CD14-positive monocyte (primary cell): ENCODE data around the gene PDZD7. TPM values are rescaled to one million over a fixed set of nuclear protein-coding genes. Genes with fewer than 3 reads are reported as not detected.

Source experiments
- DNase-seq, 3 donors: peaks; one replicate each; pipeline ENCODE4 v3.0.0-alpha.2; 2011 to 2022
- H2AFZ ChIP-seq: 2 replicates; pipeline ENCODE4 v1.6.0; 2012; ENCODE audit warnings: mild to moderate bottlenecking, low read depth, low read length, inconsistent platforms; ENCODE audit not compliant: insufficient read depth, poor library complexity, severe bottlenecking
- H3K27ac ChIP-seq, 2 donors: 1 replicate in 1 of 2; 2 replicates in 1 of 2; pipeline ENCODE4 v1.5.1; 2012 to 2013; ENCODE audit warnings: low read length in 2 of 2, control low read depth in 1 of 2, inconsistent platforms in 1 of 2, low read depth in 1 of 2, mild to moderate bottlenecking in 1 of 2
- H3K27me3 ChIP-seq, 2 donors: one replicate each; pipeline versions ENCODE4 v1.6.0 to v1.6.1; 2011 to 2013; ENCODE audit warnings: low read length in 2 of 2; ENCODE audit not compliant: control insufficient read depth in 2 of 2, insufficient read depth in 2 of 2
- H3K36me3 ChIP-seq, 2 donors: replicated peaks in 1 of 2; 1 replicate in 1 of 2; 2 replicates in 1 of 2; pipeline versions ENCODE4 v1.5.1 to v1.6.1; 2012 to 2013; ENCODE audit warnings: low read length in 2 of 2, control low read depth in 1 of 2, inconsistent platforms in 1 of 2, mild to moderate bottlenecking in 1 of 2; ENCODE audit not compliant: insufficient read depth in 2 of 2, control insufficient read depth in 1 of 2
- H3K4me1 ChIP-seq, 2 donors: 1 replicate in 1 of 2; 2 replicates in 1 of 2; pipeline versions ENCODE4 v1.5.1 to v1.6.1; 2012 to 2013; ENCODE audit warnings: low read length in 2 of 2, control low read depth in 1 of 2, inconsistent platforms in 1 of 2, mild to moderate bottlenecking in 1 of 2, moderate library complexity in 1 of 2; ENCODE audit not compliant: insufficient read depth in 2 of 2, control insufficient read depth in 1 of 2
- H3K4me2 ChIP-seq: replicated peaks from 2 replicates; pipeline ENCODE3; 2012; ENCODE audit warnings: low read length, moderate library complexity, mild to moderate bottlenecking; ENCODE audit not compliant: poor library complexity, severe bottlenecking; ENCODE audit errors: extremely low read depth
- H3K4me3 ChIP-seq, 3 experiments: fragments of 200-600 bp in 1 of 3; sonication (generic) in 1 of 3; replicated peaks in 1 of 3; 1 replicate in 2 of 3; 2 replicates in 1 of 3; pipeline ENCODE4 v1.5.1; 2011 to 2013; ENCODE audit warnings: low read length in 3 of 3, mild to moderate bottlenecking in 3 of 3, control low read depth in 2 of 3, low read depth in 2 of 3, inconsistent platforms in 1 of 3, moderate library complexity in 1 of 3
- H3K79me2 ChIP-seq: 2 replicates; pipeline ENCODE4 v1.6.0; 2012; ENCODE audit warnings: mild to moderate bottlenecking, control low read depth, inconsistent platforms, low read length, moderate library complexity; ENCODE audit not compliant: insufficient read depth
- H3K9ac ChIP-seq: 2 replicates; pipeline ENCODE4 v1.6.0; 2017; ENCODE audit warnings: low read length, mild to moderate bottlenecking; ENCODE audit not compliant: insufficient read depth, poor library complexity, severe bottlenecking
- H3K9me3 ChIP-seq, 2 donors: replicated peaks in 1 of 2; 1 replicate in 1 of 2; 2 replicates in 1 of 2; pipeline versions ENCODE4 v1.5.1 to v1.6.1; 2012 to 2013; ENCODE audit warnings: low read length in 2 of 2, control low read depth in 1 of 2; ENCODE audit not compliant: control insufficient read depth in 1 of 2, insufficient read depth in 1 of 2
- H4K20me1 ChIP-seq: 2 replicates; pipeline ENCODE4 v1.6.0; 2012; ENCODE audit warnings: mild to moderate bottlenecking, low read length, control low read depth, moderate library complexity; ENCODE audit not compliant: insufficient read depth
- H3K27ac Mint-ChIP-seq, 7 donors: one replicate each; pipeline ENCODE4 v1.8.0; 2020; ENCODE audit warnings: mild to moderate bottlenecking in 7 of 7, mixed read lengths in 7 of 7, moderate library complexity in 6 of 7, inconsistent platforms in 2 of 7
- H3K27me3 Mint-ChIP-seq, 3 donors: one replicate each; pipeline ENCODE4 v1.8.0; 2021 to 2022; ENCODE audit warnings: low read depth in 3 of 3, mild to moderate bottlenecking in 3 of 3, mixed read lengths in 3 of 3, moderate library complexity in 3 of 3, inconsistent platforms in 1 of 3
- H3K36me3 Mint-ChIP-seq, 2 donors: one replicate each; pipeline ENCODE4 v1.8.0; 2020; ENCODE audit warnings: mixed read lengths in 2 of 2, inconsistent platforms in 1 of 2, mild to moderate bottlenecking in 1 of 2
- H3K4me1 Mint-ChIP-seq: one replicate; pipeline ENCODE4 v1.8.0; 2020; ENCODE audit warnings: mild to moderate bottlenecking, mixed read lengths
- H3K4me3 Mint-ChIP-seq, 2 donors: one replicate each; pipeline ENCODE4 v1.8.0; 2020; ENCODE audit warnings: mild to moderate bottlenecking in 2 of 2, mixed read lengths in 2 of 2, moderate library complexity in 1 of 2
- H3K9me3 Mint-ChIP-seq, 7 donors: one replicate each; pipeline ENCODE4 v1.8.0; 2020 to 2022; ENCODE audit warnings: mixed read lengths in 7 of 7, mild to moderate bottlenecking in 6 of 7, moderate library complexity in 6 of 7, inconsistent platforms in 2 of 7
- CTCF ChIP-seq: fragments of 200-600 bp; IDR thresholded peaks from one replicate; pipeline ENCODE4 v1.8.0; 2022; ENCODE audit warnings: antibody characterized with exemption, mild to moderate bottlenecking
- WGBS: methylation state at CpG from one replicate; pipeline ENCODE4 v1.1.5; 2013; ENCODE audit warnings: missing lambda C conversion rate; ENCODE audit not compliant: insufficient coverage; 5-methylcytosine and 5-hydroxymethylcytosine counted together
- intact Hi-C, 2 donors: fragments of 100-400 bp; cut with micrococcal nuclease; formaldehyde crosslinking; loops; one replicate each; pipeline versions ENCODE4 v1.15.0 to v1.15.1; 2023
- polyA plus RNA-seq, 3 donors: library from polyadenylated mRNA; depleted of rRNA in 1 of 3; unstranded in 2 of 3; stranded (reverse) in 1 of 3; fragments of 300-500 nt in 2 of 3; fragments of >200 nt in 1 of 3; fragmentation: Illumina TruSeq in 2 of 3; gene quantifications; 1 replicate in 2 of 3; 2 replicates in 1 of 3; pipeline ENCODE4 v1.2.3, GENCODE V29; 2012 to 2021

PDZD7 gene
- polyA plus RNA-seq, 3 donors = 0.73 TPM; not detected in 2

GRCh38 chr10:101076630-101077029 is 45.7 kb upstream of the PDZD7 start:
- WGBS = 72% methylated on average over 2 of the region's 5 CpGs
- H2AFZ ChIP-seq = no peak overlapping the region

GRCh38 chr10:101075775-101076174 is 44.8 kb upstream of the PDZD7 start:
- no peaks in the 10 kb centered on the region for H3K9me3 ChIP-seq
- H4K20me1 ChIP-seq = no peaks in the 10 kb centered on the region
- Mint-ChIP-seq H3K36me3 (peaks cover 5 to 6% of the 10 kb centered on the region in 2 donors), H3K27ac (no peak overlapping the region), H3K4me3 (peak overlapping the region in 1 of 2 donors; percentile 47), H3K9me3 (peaks cover 0 to 6% (median 0%) of the 10 kb centered on the region in 7 donors), H3K27me3 (peaks cover 33 to 60% (median 56%) of the 10 kb centered on the region in 3 donors), H3K4me1 (peaks cover 34% of the 10 kb centered on the region)
- TF ChIP-seq CTCF = no peak
- no peak overlapping the region for H3K27ac ChIP-seq
- H3K4me2 ChIP-seq = no peak overlapping the region
- peaks cover 26 to 29% of the 10 kb centered on the region in 2 donors for H3K4me1 ChIP-seq
- H3K4me3 ChIP-seq = no peak overlapping the region
- intact Hi-C loops = no loop called here
- H3K36me3 ChIP-seq = no peaks in the 10 kb centered on the region
- H3K27me3 ChIP-seq = peaks cover 36 to 54% of the 10 kb centered on the region in 2 donors
- no peak overlapping the region for H2AFZ ChIP-seq
- no peak for DNase-seq
- WGBS = no CpG with 5 or more reads among the region's 4 CpGs
- no peaks in the 10 kb centered on the region for H3K79me2 ChIP-seq
- no peak overlapping the region for H3K9ac ChIP-seq

More at GRCh38 chr10:101076630-101077029, 45.7 kb upstream of the PDZD7 start:
- Histone ChIP-seq H3K9ac (no peak overlapping the region), H3K79me2 (no peaks in the 10 kb centered on the region), H3K9me3 (no peaks in the 10 kb centered on the region), H3K36me3 (no peaks in the 10 kb centered on the region), H4K20me1 (no peaks in the 10 kb centered on the region), H3K4me3 (no peak overlapping the region), H3K4me2 (no peak overlapping the region), H3K27ac (no peak overlapping the region), H3K27me3 (peaks cover 36 to 62% of the 10 kb centered on the region in 2 donors), H3K4me1 (peaks cover 20 to 21% of the 10 kb centered on the region in 2 donors)
- H3K27ac Mint-ChIP-seq = no peak overlapping the region
- H3K9me3 Mint-ChIP-seq = peaks cover 0 to 6% (median 0%) of the 10 kb centered on the region in 7 donors
- H3K4me1 Mint-ChIP-seq = peaks cover 25% of the 10 kb centered on the region
- intact Hi-C loops = no loop called here
- no peak overlapping the region for H3K4me3 Mint-ChIP-seq
- no peak for DNase-seq
- TF ChIP-seq CTCF = no peak
- H3K27me3 Mint-ChIP-seq = peaks cover 36 to 66% (median 63%) of the 10 kb centered on the region in 3 donors
- H3K36me3 Mint-ChIP-seq = peaks cover 5 to 6% of the 10 kb centered on the region in 2 donors
